Measurements from ENCODE around the gene PNPLA2.
A peak's percentile ranks its signal among the peaks of the same experiment; 100 is the strongest.

Gene PNPLA2

GRCh38 chr11:854601-855329 is 36.1 kb downstream of the PNPLA2 start:
- no peak for DNase-seq (ENCODE audit: low read depth, low spot score)
- H3K27ac ChIP-seq: no peak overlapping the region

- H3K27ac ChIP-seq: no peak overlapping the region
Observed at GRCh38 chr11:855330-855674, 36.6 kb downstream of the PNPLA2 start.

DNA sequence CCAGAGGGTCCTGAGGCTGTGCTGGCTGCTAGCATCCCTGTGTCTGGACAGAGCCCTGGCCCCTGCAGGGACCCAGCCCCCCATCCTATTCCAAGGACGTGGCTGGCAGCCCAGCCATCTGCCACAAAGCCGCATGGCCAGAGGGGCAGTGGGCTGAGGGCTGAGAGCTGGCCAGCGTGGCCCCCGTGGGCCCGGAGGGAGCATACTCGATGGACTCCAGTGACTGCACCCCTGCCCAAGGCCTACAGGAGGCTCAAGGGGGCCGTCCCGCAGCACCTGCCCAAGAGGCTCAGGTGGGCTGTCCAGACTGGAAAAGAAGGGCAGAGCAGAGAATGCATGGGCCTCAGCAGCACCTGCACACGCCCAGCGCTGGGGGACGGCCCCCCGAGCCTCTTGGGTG is 37.1 kb downstream of the PNPLA2 start:
- no peak overlapping the region for H3K27ac ChIP-seq
- DNase-seq (ENCODE audit: low read depth, low spot score): no peak

More at GRCh38 chr11:855330-855674, 36.6 kb downstream of the PNPLA2 start:
- no peak for DNase-seq (ENCODE audit: low read depth, low spot score)

- DNase-seq (ENCODE audit: low read depth, low spot score): no peak
- H3K27ac ChIP-seq: no peak overlapping the region
Observed at GRCh38 chr11:856397-856796, 37.7 kb downstream of the PNPLA2 start.

GRCh38 chr11:858053-858761 is 39.5 kb downstream of the PNPLA2 start:
- DNase-seq (ENCODE audit: low read depth, low spot score): no peak
- H3K27ac ChIP-seq: no peak overlapping the region

GRCh38 chr11:858762-859339 is 40.1 kb downstream of the PNPLA2 start:
- no peak for DNase-seq (ENCODE audit: low read depth, low spot score)

DNA sequence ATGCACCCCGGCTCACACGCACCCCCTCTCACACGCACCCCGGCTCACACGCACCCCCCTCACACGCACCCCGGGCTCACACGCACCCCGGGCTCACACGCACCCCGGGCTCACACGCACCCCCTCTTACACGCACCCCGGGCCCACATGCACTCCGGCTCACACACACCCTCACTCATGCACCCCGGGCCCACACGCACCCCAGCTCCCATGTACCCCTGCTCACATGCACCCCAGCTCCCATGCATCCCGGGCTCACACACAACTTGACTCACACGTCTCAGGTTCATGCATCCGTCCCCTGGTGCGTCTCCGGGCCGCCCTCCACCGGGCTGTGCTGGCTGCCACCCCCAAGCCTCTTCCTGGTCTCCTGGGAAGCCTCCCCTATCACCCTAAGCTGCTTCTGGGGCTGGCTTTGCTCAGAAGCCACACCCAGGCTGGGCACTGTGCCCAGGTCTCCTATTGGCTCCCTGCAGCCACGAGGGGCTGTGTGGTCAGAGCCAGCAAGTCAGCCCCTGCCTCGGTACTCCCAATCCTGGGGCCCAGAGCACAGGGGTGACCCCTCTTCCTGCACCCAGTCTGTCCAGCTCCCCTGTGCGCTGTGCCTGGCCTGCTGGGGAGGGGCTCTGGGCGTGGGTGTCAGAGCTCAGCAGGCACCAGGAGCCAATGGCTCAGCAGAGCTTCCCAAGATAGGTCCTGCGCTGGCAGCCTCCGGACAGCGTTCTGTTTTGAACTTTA is 40.8 kb downstream of the PNPLA2 start:
- DNase-seq (ENCODE audit: low read depth, low spot score): peak; percentile 45
- H3K27ac ChIP-seq: no peak overlapping the region

More at GRCh38 chr11:858762-859339, 40.1 kb downstream of the PNPLA2 start:
- H3K27ac ChIP-seq: no peak overlapping the region

DNA sequence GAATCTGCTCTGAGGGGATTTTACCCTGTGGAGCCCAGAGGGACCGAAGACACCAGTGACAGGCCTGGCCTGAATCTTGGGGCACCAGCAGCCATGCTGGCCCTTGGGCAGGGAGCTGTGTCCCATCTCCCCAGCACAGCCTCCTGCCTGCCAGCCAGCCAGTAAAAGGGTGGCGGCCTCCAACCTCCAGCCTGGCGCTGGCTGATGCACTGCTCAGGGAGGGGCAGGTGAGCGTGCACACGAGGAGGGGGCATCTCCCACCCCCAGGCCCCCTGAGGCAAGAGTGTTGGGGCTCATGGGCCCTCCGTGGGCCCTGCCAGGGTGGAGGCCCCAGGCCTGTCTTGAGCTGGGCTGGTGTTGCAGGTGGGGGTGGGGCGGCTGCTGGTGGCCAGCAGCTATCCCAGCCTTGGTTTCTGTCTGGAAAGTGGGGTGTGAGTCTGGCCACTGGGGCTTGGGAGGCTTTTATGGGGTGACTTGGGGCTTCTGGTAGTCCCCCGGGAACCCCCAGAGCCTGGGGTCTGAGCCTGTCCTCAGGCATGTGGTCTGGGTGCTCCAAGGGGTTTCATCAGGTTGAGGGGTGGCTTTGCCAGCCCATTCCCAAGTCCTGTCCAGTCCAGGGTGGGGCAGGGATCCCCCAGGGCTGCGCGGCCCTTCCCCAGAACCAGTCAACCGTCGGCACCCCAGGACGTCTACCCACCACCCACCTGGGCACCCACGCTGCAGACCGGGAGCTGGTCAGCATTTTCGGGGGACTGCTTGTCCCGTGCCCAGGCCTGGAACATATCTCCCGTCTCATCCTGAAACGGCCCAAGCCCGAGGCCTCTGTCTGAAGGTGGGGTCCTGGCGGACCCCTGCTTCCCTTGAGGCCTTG is 41.8 kb downstream of the PNPLA2 start:
- no peak for DNase-seq (ENCODE audit: low read depth, low spot score)
- no peak overlapping the region for H3K27ac ChIP-seq

DNA sequence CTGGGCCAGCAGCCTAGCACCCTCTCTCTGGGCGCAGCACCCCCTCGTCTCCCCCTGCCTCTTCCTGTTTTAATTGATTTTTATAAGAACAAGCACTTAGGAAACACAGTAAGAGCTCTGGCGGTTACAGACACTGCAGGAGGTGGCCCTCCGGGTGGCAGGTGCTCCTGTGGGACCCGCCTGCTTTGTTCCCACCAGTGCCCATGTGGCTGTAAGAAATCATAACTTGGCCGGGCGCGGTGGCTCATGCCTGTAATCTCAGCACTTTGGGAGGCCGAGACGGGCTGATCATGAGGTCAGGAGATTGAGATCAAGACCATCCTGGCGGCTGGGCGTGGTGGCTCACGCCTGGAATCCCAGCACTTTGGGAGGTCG is 42.4 kb downstream of the PNPLA2 start:
- no peak overlapping the region for H3K27ac ChIP-seq
- no peak for DNase-seq (ENCODE audit: low read depth, low spot score)

GRCh38 chr11:862081-862661 is 43.5 kb downstream of the PNPLA2 start:
- DNase-seq (ENCODE audit: low read depth, low spot score): no peak
- H3K27ac ChIP-seq: no peak overlapping the region

- no peak for DNase-seq (ENCODE audit: low read depth, low spot score)
- no peak overlapping the region for H3K27ac ChIP-seq
Observed at GRCh38 chr11:862696-863022, 43.9 kb downstream of the PNPLA2 start.

DNA sequence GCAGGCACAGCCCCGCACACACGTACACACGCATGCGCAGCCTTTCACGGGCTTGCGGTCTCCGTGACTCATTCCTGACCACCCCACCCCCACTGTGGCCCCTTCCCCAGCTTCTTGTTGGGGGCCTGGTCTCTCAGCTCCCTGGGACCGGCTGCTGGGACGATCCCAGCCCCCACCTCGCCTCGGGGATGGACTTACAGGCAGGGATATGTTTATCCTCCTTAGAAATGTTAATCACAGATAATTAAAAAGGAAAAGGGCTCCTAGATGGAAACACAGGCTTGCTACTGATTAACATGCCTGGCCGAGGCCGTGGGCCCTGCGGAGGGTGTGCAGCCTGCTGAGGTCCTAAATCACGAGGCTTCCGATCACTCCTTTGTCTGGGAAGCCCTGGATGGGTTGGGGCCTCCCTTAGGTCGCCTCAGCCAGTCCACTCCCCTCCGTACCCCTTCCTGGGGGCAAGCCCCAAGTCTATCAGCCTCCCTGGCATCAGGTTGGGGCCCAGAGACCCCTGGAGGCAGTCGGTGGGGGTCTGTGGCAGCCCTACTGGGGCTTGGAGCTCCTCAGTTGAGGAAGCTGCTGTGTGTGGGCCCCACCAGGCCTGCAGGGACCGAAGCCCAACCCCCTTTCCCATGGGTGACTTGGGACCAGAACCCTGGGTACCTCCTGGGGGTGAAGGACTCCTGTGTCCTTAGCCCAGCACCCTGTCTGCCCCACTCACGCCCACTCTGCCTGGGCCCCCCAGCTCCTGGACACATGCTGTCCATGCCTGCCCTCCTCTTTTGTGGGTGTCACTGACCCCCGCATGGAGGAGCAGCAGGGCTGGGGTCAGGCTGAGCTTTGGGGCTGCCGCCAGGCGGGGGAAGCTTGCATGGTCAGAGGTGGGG is 44.6 kb downstream of the PNPLA2 start:
- DNase-seq (ENCODE audit: low read depth, low spot score): no peak
- H3K27ac ChIP-seq: no peak overlapping the region

GRCh38 chr11:863910-864827 is 45.5 kb downstream of the PNPLA2 start:
- no peak overlapping the region for H3K27ac ChIP-seq
- DNase-seq (ENCODE audit: low read depth, low spot score): no peak

DNA sequence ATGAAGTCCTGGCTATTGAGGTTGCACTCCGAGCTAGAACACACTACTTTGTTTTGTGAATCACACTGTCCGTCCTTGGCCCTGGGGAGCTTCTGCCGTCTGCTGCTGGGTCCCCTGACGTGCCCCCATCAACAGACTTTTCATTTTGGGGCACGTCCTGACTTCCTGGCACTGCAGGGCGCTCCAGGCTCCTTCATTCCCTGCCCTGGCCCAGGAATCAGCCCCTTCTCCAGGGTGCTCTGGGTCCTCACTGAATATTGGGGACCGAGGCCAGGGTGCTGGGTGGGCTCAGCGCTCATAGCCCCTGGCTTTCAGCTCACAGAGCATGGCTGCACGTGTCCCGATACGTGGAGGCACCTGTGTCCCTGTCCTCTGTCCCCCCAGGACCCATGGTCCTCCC is 46.2 kb downstream of the PNPLA2 start:
- DNase-seq (ENCODE audit: low read depth, low spot score): no peak
- H3K27ac ChIP-seq: no peak overlapping the region

DNA sequence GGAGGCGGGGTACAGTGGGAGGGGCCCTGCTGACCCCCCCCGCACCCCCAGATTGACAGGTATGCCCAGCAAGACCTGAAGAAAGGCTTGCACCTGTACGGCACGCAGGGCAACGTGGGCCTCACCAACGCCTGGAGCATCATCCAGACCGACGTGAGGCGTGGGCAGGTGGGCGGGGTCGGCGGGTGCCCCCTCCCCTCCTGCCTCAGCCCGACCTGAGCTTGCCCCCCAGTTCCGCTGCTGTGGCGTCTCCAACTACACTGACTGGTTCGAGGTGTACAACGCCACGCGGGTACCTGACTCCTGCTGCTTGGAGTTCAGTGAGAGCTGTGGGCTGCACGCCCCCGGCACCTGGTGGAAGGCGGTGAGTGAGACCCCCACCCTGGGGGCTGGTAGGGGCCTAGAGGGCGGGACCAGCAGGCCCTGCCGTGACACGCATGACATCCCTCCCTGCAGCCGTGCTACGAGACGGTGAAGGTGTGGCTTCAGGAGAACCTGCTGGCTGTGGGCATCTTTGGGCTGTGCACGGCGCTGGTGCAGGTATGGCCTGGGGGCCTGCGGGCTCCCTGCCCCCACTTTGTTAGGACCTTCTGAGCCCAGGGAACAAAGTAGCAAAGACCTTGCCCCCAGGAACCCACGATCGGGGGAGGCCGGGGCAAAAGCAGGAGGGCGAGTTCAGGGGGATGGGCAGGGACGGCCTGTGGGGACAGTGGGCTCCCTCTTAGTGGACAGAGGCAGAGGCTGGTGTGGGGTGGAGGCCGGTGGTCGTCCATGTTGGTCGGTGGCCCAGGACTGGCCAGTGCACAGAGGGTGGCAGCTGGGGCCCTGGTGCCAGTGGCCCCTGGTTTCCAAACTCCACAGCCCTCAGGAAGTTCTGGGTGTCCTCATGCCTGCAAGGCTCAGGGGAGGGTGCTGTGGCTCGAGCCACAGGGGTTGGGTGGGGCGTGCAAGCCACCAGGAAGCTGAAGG is 47.0 kb downstream of the PNPLA2 start:
- H3K27ac ChIP-seq: no peak overlapping the region
- no peak for DNase-seq (ENCODE audit: low read depth, low spot score)

DNA sequence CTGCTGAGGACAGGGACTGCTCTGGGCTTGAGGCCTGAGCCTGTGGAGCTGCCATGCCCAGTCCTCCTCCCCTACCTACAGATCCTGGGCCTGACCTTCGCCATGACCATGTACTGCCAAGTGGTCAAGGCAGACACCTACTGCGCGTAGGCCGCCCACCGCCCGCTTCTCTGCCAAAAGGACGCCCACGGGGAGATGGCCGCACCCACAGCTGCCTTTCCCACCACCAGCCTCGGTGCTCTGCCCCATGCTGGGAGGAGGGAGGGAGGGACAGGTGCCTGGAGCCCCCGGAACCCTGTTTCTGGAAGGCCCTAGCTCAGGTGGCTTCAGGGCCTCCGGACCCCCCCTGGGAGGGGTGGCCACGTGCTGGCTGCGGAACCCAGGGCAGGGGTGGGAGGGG is 47.8 kb downstream of the PNPLA2 start:
- no peak for DNase-seq (ENCODE audit: low read depth, low spot score)
- H3K27ac ChIP-seq: no peak overlapping the region

GRCh38 chr11:867856-868358 is 49.2 kb downstream of the PNPLA2 start:
- no peak overlapping the region for H3K27ac ChIP-seq
- DNase-seq (ENCODE audit: low read depth, low spot score): no peak

Measured in epithelial cell of prostate (primary cell).